HFFc6 (cell line): ENCODE results near the gene PRIMPOL. TPM values are rescaled to one million over a fixed set of nuclear protein-coding genes. Genes with fewer than 3 reads are reported as not detected.
"Not testable (repeated sequence)": the region's sequence is repeated elsewhere in the genome, so short reads cannot be mapped to it uniquely, and the experiment has no call there.

Experiments used
- DNase-seq: peaks from one replicate; pipeline ENCODE4 v3.0.0-alpha.2; 2018
- H3K27ac Mint-ChIP-seq: 2 replicates; pipeline ENCODE4 v1.8.0; 2020; ENCODE audit warnings: mild to moderate bottlenecking, mixed read lengths
- H3K27me3 Mint-ChIP-seq: 2 replicates; pipeline ENCODE4 v1.8.0; 2021; ENCODE audit warnings: mild to moderate bottlenecking, moderate library complexity, mixed read lengths; ENCODE audit not compliant: insufficient read depth
- H3K36me3 Mint-ChIP-seq: 2 replicates; pipeline ENCODE4 v1.8.0; 2021; ENCODE audit warnings: low read depth, mixed read lengths
- H3K4me1 Mint-ChIP-seq: 2 replicates; pipeline ENCODE4 v1.8.0; 2020; ENCODE audit warnings: low read depth, mixed read lengths
- H3K4me3 Mint-ChIP-seq: 2 replicates; pipeline ENCODE4 v1.8.0; 2020; ENCODE audit warnings: mild to moderate bottlenecking, moderate library complexity, mixed read lengths
- H3K9me3 Mint-ChIP-seq: 2 replicates; pipeline ENCODE4 v1.8.0; 2020; ENCODE audit warnings: mild to moderate bottlenecking, mixed read lengths
- total RNA-seq, 6 experiments: library from RNA; stranded (reverse); fragmentation: NEBNext Ultra II Directional; extraction: Animal tissue kit (Norgen Biotek cat#: 25700); gene quantifications; 2 replicates in 1 of 6; 3 replicates in 5 of 6; pipeline ENCODE4 v1.2.3, GENCODE V29; 2021
- TF ChIP-seq, protein P1 (sequence below): fragments of 200-600 bp; sonication (generic); IDR thresholded peaks from 2 replicates; pipeline ENCODE4 v1.5.0; 2021; ENCODE audit warnings: antibody characterized with exemption, mild to moderate bottlenecking

PRIMPOL gene
- total RNA-seq, 6 experiments from 2014 or later = 9.0 to 11.3 (median 10.8) TPM

DNA sequence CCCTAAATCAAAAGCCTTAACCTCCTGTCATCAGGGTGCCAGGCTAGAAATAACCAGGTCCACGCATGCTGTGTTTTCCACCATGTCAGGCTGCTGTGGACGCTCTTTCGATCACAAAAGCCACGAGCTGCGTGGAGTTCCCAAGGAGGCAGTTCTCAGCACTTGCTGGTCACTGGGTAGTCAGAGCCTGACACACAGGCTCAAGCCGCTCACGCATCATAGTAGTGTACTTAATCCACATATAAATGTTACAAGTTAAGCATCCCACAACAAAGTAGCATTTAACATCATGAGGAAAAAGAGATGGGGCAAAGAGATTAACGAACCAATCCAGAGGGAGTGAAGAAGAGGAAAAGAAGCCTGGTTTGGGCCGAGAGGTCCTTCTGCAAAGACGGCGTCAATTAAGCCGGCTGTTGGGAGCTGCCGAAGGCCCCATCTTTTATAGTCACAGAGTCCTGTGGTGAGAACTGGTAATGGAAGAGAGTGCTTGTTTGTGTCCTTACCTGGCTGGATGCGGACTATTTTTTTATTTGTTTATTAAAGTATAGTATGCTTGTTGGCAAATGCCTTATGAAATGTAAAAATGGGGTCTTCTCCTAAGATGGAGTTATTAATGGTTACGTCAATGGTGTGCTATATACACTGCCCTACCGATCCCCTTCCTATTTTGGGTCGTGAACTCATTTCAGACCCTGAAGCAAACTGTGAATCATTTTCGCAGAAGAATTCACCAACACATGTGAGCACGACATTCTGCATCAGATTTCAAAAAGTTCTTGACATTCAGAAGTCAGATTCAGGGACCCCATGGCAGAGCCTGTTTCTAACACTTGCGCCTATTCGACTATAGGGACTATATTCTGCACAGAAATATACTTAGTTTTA is 675 bp downstream of the PRIMPOL start:
- DNase-seq = peak; percentile 54
- H3K4me3 Mint-ChIP-seq = peak overlapping the region; percentile 88
- H3K9me3 Mint-ChIP-seq = no peaks in the 10 kb centered on the region
- peaks cover 66% of the 10 kb centered on the region for H3K4me1 Mint-ChIP-seq
- TF ChIP-seq, protein P1, sequence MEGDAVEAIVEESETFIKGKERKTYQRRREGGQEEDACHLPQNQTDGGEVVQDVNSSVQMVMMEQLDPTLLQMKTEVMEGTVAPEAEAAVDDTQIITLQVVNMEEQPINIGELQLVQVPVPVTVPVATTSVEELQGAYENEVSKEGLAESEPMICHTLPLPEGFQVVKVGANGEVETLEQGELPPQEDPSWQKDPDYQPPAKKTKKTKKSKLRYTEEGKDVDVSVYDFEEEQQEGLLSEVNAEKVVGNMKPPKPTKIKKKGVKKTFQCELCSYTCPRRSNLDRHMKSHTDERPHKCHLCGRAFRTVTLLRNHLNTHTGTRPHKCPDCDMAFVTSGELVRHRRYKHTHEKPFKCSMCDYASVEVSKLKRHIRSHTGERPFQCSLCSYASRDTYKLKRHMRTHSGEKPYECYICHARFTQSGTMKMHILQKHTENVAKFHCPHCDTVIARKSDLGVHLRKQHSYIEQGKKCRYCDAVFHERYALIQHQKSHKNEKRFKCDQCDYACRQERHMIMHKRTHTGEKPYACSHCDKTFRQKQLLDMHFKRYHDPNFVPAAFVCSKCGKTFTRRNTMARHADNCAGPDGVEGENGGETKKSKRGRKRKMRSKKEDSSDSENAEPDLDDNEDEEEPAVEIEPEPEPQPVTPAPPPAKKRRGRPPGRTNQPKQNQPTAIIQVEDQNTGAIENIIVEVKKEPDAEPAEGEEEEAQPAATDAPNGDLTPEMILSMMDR = 0 out of 2 replicates have a peak, but pooled peaks have one; percentile 13
- H3K27ac Mint-ChIP-seq = peak overlapping the region; percentile 95
- peaks cover 17% of the 10 kb centered on the region for H3K36me3 Mint-ChIP-seq
- H3K27me3 Mint-ChIP-seq = peaks cover 2% of the 10 kb centered on the region

DNA sequence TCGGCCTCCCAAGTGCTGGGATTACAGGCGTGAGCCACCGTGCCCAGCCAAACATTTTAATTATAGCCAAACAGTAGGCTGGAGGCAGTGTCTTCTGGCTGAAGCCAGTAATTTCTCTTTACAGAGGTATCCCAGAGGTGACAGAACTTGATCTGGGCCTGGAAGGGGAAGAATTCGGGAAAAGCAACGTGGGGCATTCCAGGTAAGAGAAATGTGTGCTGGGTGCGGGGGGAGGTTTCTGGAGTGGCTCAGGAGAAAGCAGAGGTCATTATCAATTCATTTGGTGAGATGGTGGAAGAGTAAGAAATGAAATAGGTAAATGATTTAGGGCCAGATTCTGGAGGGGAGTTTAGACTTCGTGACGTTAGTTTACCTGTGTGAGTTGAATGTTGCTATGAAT is 2.4 kb downstream of the PRIMPOL start:
- Mint-ChIP-seq H3K9me3 (no peaks in the 10 kb centered on the region), H3K4me3 (no peak overlapping the region), H3K27me3 (peaks cover 2% of the 10 kb centered on the region), H3K4me1 (peaks cover 51% of the 10 kb centered on the region), H3K36me3 (peaks cover 15% of the 10 kb centered on the region), H3K27ac (no peak overlapping the region; the same call in 1 of the 2 replicates)
- TF ChIP-seq, protein P1 = no peak
- DNase-seq = no peak

DNA sequence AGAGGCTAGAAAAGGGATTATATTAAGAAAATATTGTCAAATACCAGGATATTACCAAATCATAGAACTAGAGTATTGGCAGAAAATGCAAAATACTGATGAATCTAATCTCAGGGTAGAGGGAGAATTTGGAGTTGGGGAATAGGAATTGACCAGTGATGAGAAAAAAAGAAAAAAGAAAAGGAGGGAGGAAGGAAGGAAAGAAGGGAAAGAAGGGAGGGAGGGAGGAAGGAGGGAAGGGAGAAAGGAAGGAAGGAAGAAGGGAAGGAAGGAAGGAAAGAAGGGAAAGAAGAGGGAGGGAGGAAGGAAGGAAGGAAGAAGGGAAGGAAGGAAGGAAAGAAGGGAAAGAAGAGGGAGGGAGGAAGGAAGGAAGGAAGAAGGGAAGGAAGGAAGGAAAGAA is 3.1 kb downstream of the PRIMPOL start:
- not testable (repeated sequence) for H3K27me3 Mint-ChIP-seq
- peaks cover 43% of the 10 kb centered on the region for H3K4me1 Mint-ChIP-seq

DNA sequence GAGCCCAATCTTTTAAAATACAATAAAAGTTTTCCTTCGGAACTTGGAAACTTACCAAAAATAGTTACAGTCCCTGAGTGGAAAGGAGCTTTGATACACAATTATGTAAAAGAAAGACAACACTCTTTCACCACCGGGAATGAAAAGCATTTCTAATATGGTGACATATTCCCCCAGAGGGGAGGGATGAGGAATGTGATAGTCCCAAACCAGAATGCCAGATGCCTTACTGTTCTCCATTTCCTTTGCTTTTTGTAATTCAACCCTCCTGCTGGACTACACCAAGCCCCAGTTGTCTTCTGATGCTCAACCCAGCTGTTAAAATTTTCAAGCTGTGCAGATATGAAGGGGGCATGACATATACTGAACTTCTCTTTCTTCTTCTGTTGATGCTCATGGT is 4.1 kb downstream of the PRIMPOL start:
- no peaks in the 10 kb centered on the region; the same call in 1 of the 2 replicates for H3K27me3 Mint-ChIP-seq
- peaks cover 13% of the 10 kb centered on the region; the same call in 1 of the 2 replicates for H3K36me3 Mint-ChIP-seq
- H3K27ac Mint-ChIP-seq = peak overlapping the region; percentile 53
- DNase-seq = peak; percentile 72
- H3K9me3 Mint-ChIP-seq = no peaks in the 10 kb centered on the region
- H3K4me3 Mint-ChIP-seq = peak overlapping the region; percentile 16; the same call in 1 of the 2 replicates
- TF ChIP-seq, protein P1 = no peak
- peaks cover 38% of the 10 kb centered on the region for H3K4me1 Mint-ChIP-seq

More for the DNA sequence above, 3.1 kb downstream of the PRIMPOL start:
- H3K36me3 Mint-ChIP-seq = peaks cover 18% of the 10 kb centered on the region
- not testable (repeated sequence) for H3K27ac Mint-ChIP-seq, DNase-seq, H3K4me3 Mint-ChIP-seq, H3K9me3 Mint-ChIP-seq

DNA sequence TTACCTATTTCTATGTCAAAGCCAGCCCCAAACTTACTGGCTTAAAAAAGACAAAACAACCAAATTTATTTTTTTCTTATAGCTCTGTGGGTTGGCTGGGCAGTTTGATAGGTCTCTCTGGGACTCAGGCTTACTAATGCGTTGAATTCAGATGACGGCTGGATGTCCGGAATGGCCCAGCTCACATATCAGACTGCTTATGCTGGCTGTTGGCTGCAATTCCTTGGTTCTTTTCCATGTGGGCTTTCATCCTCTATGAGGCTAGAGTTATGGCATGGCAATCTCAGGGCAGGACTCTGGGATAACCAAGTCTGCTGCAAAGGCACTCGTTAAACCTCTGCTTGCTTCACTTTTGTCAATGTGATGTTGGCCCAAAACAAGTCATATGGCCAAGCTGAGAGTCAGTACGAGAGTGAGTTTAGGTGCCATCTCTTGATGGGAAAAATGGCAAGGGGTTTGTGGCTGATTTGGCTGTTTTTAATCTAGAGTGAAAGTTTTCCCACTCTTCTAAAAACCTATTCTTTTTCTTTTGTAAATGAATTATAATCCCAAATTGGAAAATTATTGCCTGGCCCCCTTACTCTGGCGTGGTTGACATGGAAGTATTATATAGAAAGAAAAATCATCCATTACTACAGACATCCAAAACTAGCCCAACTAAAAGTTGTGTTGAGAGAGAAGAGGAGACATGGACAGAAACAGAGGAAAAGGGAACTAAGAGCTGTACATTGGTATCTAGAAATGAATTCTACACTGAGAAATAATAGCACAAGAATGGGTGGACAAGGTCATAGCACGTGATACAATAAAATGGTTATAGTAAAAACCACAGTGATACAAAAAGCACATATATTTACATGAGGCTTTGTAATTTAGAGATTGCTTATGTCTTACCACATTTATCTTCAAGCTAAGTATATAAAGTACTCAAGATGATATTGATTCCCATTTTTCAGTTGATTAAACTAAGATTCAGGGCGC is 6.6 kb downstream of the PRIMPOL start:
- H3K27ac Mint-ChIP-seq = peak overlapping the region; percentile 52; the same call in 1 of the 2 replicates
- peaks cover 13% of the 10 kb centered on the region; the same call in 1 of the 2 replicates for H3K36me3 Mint-ChIP-seq
- DNase-seq = no peak
- no peak overlapping the region for H3K4me3 Mint-ChIP-seq
- TF ChIP-seq, protein P1 = no peak
- no peaks in the 10 kb centered on the region; the same call in 1 of the 2 replicates for H3K27me3 Mint-ChIP-seq
- H3K4me1 Mint-ChIP-seq = peaks cover 27% of the 10 kb centered on the region
- H3K9me3 Mint-ChIP-seq = no peaks in the 10 kb centered on the region
